HuH-7.5 (cell line): ENCODE results near the gene LRBA.

Source experiments
- DNase-seq: peaks from one replicate; pipeline ENCODE4 v3.0.0; 2011; ENCODE audit warnings: low spot score

LRBA gene

DNA sequence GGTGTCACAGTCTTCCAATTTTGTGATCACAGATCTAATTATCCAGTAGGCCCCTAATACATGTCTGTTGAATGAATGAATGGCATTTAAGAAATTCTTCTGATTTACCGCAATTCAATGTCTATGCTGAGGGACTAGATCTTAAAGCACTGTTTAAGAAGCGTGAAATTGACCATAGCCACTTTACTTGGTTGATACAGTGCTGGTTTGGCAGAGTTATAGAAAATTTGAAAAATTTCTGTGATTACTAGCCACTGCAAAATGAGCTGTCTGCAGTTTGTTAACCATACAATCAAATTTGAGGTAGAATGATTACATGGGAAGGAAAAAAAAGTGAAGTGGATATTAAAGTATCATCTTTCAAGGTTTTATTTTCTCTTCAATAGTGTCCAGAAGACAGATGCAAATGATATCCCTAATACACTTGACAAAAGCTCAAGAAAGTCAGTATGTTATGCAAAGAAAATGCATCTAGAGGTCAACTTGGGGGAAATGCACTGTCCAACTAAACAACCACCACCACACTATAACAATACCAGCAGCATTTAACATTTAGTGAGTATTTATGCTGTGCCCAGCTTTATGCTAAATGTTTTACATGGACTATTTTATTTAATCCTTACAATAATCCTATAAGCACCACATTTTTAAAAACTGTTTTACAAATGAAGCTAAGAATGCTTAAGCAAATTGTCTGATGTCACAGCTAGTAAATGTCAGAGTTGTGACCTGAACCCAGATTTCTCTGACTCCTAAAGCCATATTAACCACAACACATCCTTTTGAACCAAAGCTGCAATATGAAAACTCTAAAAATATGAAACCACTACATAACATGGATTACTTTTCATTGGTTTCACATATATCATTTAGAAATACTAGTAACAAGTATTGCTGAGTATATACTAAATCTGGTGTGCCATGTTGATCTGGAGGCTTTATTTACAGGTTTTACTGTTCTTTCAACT lies 651.1 kb downstream of the LRBA start:
- no peak for DNase-seq

- no peak for DNase-seq
These were observed 656.4 kb downstream of the LRBA start for GRCh38 chr4:150358691-150359090.

GRCh38 chr4:150357829-150358228 lies 657.3 kb downstream of the LRBA start:
- DNase-seq, result no peak

DNA sequence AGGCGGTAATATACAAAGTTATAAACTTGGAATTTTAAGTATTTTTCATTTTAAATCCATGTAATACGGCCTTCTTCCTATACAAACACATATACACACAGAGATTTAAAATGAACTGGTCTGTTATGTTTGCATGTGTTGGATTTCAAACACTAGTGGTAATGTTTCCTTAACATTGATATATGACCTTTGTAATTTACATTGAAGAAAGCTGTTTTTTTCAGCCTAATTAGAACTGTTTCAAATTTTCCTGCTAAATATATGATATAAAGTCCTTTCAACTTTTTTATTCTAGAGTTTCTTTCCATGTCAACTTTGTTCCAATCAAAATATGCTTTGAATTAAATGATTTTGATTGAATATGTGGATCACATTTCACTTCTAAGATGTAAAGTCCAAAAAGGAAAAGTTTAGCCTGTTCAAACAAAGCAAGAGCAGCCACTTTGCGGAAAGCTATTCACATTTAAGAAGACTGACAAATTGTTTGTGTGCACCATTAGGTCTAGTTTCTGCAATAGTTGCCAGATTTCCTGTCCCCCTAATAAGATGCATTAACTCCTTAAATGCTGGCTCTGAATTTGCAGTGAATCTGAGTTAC lies 659.1 kb downstream of the LRBA start:
- DNase-seq, result no peak

DNA sequence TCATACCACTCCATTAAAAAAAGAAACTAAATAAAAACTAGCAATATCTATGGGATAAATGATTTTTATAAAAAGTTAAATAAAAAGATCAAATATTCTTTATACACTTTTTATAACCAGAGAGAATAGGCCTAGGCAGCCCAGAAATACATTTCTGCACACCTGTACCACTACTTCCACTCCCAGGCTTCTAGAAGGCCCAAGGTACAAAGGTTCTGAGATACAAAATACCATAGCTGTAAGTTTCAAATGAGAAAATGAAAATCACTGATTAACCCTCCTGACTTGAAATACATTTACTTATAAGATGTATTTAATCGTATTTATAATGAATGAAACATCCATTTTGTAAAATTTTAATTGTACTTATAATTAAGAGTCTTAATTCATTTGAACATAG lies 659.7 kb downstream of the LRBA start:
- no peak for DNase-seq

GRCh38 chr4:150354214-150354796 lies 660.8 kb downstream of the LRBA start:
- DNase-seq, result no peak

- no peak for DNase-seq
These were observed 667.0 kb downstream of the LRBA start for GRCh38 chr4:150348079-150348478.

- DNase-seq, result no peak
These were observed 669.8 kb downstream of the LRBA start for GRCh38 chr4:150345207-150345744.

DNA sequence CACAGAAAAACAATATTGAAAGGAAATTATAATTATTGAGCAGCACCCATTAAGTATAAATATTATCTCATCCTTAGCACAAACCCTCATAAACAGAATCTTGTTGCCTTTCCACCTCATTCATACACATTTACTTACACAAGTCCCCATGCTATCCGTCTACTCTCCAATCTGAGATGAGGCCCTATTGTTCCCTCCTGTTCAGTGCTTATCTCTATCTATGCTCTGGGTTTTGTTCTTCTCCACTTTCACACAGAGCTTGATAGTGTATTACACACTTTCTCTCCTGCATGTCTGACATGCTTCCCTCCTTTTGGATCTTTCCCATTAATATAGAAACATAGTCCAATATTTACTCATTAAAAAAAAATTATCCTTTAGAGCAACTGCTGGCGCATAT lies 671.3 kb downstream of the LRBA start:
- DNase-seq, result no peak

DNA sequence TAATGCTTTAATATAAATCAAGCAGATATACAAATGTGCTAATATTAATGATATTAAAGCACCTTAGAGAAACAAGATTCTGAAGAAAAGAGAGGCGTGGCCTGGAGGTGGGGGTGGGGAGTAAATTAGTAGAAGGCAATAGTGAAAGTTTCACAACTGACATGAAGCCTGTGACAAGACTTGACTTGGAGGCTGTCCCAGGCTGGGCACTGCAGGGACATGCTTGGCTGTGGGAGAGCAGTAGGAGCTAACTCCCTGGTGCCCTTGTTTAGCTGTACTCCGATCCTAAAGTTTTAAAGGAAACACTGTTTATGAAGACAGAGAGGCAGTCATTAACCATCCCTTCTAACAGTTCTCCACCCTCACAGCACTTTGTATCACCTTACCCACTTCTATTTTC lies 672.1 kb downstream of the LRBA start:
- no peak for DNase-seq

DNA sequence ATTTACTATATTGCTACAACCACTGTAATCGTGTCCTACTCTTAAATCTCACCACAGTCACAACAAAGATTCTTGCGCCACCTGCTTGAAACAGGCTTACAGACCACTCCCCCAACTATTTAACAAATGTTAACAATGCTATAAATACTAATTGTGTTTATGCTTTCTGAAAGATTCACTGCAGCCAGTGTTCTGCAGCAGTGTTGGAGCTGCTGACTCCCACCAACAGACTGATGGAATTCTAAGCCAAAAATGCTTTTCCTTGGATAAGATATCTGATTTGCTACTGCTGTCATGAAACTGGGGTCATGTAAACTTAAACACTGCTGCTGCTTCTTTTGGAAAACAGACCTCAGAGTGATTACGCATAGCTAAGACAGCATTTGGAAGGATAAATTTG lies 677.4 kb downstream of the LRBA start:
- DNase-seq, result no peak

DNA sequence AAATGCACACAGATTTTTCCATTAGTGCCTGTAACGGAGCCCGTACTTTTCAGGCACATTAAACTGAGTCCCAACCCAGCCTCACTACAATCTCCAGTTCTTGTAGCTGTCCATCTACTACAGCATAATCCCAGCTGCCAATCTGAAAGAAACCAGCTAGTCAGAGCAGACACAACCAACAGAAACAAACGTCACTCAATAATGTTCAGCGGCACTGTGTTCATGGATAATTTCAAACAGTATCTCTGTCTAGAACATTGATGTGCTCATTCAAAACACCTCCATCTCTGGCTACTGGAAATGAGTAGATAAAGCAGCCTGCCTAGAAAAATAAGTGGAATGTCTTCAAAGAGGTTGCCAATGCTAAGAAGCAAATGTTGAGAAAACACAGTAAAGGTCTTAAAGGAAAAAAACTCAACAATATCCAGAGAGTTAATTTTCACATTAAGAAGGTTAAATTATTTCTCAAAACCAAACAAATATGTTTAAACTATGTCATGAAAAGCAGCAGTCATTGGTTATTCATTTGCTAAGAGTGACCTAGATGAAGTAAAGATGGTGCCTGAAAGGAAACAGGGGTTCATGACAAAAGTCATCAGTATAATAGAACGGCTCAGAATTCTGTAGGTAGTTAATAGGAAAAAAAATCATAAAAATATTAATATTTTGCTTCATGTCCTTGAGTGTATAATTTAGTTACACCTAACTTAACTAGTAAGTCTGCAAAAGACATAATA lies 678.2 kb downstream of the LRBA start:
- DNase-seq, result no peak

GRCh38 chr4:150332961-150333360 lies 682.1 kb downstream of the LRBA start:
- no peak for DNase-seq

- DNase-seq, result no peak
These were observed 683.0 kb downstream of the LRBA start for GRCh38 chr4:150332086-150332485.

- DNase-seq, result no peak
These were observed 685.7 kb downstream of the LRBA start for GRCh38 chr4:150329373-150329772.

- DNase-seq, result no peak
These were observed 686.6 kb downstream of the LRBA start for GRCh38 chr4:150328496-150328895.

GRCh38 chr4:150327262-150327780 lies 687.8 kb downstream of the LRBA start:
- DNase-seq, result no peak

DNA sequence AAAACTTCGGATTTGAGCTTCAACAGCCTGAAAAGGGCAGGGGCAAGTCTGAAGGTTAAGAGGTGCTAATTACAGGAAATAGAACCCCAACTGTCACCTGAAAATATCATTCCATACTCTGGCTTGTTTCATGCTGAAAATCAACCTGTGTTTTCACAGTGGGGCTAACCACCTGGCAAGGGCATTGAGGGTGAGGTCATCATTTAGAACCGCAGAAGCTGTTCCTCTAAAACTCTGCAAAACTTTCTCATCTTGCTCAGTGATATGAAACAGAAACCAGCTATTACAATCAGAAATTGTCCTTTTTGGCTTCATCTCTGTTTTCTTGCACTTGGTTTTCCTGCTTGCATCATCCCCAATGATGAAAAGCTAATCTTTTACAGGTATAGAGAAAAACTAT lies 689.2 kb downstream of the LRBA start:
- DNase-seq, result no peak

DNA sequence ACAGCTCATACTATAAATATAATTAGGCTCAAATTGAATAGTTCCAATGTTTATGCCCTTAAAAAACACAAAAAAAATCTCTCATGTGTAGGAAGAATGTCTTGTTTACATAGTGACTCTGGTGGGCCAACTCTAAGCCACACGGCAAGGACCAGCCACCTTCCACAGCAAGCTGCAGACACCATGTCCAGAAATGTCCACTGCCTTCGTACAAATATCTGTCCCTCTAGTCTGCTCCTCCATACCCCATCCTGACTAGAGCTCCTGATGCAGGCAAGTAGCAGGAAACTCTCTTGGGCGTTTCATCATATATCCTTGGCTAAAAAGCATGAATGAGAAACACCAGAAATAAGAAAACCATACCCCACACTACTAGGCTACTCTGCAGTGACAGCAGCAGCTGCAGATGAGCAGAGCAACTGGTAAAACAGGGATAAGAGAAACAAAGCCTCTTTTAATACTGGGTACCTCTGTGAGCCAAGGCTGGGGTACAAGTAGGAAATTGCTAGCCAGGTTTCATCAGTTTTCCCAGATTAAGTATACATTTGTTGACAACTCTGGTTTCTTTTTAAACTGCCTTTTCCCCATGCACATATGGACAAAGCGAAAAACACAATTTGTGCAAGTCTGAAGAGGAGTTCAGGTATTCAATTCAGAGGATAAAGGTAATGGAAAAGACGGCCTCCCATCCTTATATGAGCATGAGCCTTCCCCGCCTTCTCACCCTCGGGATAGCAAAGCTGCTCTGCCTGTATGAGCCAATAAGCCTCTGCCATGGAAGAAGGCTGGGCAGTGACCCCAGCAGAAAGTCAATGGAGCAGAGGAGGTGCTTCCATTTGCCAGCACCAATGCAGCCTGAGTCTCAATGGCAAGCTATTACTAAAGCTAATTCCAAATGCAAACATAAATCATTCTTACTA lies 691.4 kb downstream of the LRBA start:
- DNase-seq, result no peak

DNA sequence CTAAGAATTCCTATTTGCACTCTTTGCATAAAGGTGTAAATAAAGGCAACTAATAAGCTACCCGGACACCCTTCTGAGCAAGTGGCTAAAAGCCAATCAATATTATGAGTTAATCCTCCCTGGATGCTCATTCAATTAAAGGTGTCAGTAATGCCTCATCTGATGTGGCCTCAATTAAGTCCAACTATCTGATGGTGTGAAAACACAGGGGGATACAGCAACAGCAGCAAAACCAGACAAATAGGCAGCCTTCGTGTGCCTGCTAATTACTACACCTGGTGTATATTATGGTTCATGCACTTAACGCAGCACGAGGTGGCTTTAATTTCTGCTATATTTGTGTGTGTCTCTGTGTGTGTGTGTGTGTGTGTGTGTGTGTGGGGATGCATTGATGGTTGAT lies 692.4 kb downstream of the LRBA start:
- no peak for DNase-seq

DNA sequence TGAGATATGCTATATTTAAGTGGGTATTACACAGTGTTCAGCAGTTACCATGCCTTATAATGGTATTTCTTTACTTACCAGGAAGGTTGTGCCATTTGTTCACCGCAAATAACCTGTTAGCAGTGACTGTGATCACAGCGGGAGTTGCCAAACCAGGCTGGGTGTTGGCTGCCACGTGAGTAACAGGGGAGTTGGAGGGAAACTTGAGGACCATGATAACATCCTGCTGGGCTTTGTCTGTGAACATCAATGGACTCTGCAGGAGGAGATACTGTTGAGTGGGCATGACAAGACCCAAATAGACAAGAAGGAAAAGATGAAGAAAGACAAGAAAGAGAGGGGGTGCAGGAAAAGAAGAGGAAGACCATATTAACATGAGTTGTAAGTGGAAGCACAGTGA lies 694.0 kb downstream of the LRBA start:
- DNase-seq, result no peak
